Type B pancreatic cell (in vitro differentiated cells): ENCODE measurements around the gene FOXF1. TPM values are rescaled to one million over a fixed set of nuclear protein-coding genes. Genes with fewer than 3 reads are reported as not detected.

Experiments used
- DNase-seq: peaks from one replicate; pipeline ENCODE4 v3.0.0; 2021; ENCODE audit warnings: mixed read lengths; ENCODE audit not compliant: unreplicated experiment; ENCODE audit errors: extremely low spot score
- H3K27ac Mint-ChIP-seq: 2 replicates; pipeline ENCODE4 v1.8.0; 2021; ENCODE audit warnings: mild to moderate bottlenecking, mixed read lengths
- H3K27me3 Mint-ChIP-seq: 2 replicates; pipeline ENCODE4 v1.8.0; 2021; ENCODE audit warnings: mixed read lengths
- H3K36me3 Mint-ChIP-seq: 2 replicates; pipeline ENCODE4 v1.8.0; 2021; ENCODE audit warnings: mixed read lengths
- H3K4me1 Mint-ChIP-seq: one replicate; pipeline ENCODE4 v1.8.0; 2021; ENCODE audit warnings: mixed read lengths; ENCODE audit not compliant: unreplicated experiment
- H3K4me3 Mint-ChIP-seq: 2 replicates; pipeline ENCODE4 v1.8.0; 2021; ENCODE audit warnings: mild to moderate bottlenecking, mixed read lengths
- H3K9me3 Mint-ChIP-seq: 2 replicates; pipeline ENCODE4 v1.8.0; 2021; ENCODE audit warnings: mixed read lengths
- total RNA-seq: library from RNA; stranded (reverse); gene quantifications from 2 replicates; pipeline ENCODE4 v1.2.1, GENCODE V29; 2021; ENCODE audit warnings: low replicate concordance
- TF ChIP-seq, protein P1 (sequence below): fragments of 200-600 bp; sonication (generic); conservative IDR thresholded peaks from 2 replicates; pipeline ENCODE4 v1.5.0; 2021; ENCODE audit warnings: antibody characterized with exemption, mild to moderate bottlenecking

Gene FOXF1
- total RNA-seq, 1 donor from 2014 or later, result 3.4 TPM

DNA sequence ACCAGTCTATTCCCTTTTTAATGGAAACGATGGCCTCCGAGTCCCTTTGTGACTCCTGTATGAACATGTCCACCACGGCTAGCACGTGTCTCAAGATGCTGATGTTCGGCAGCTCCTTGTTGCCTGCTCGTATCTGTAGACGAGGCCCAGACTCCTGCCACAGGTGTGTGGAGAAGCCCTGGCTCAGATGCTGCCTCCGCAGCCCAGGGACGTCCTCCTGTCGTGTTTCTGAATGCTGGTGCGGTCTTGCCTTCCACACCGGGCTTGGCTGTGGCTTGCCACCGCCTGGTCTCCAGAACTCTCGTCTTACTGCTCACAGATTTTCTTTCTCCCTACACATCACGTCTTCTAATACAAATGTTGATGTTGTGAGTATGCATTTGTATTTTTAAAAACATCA, 17.0 kb downstream of the FOXF1 start:
- Mint-ChIP-seq H3K27ac (no peak overlapping the region), H3K4me3 (no peak overlapping the region), H3K4me1 (peaks cover 4% of the 10 kb centered on the region), H3K9me3 (no peaks in the 10 kb centered on the region), H3K36me3 (no peaks in the 10 kb centered on the region), H3K27me3 (peaks cover 42% of the 10 kb centered on the region)
- no peak for DNase-seq
- TF ChIP-seq, protein P1, sequence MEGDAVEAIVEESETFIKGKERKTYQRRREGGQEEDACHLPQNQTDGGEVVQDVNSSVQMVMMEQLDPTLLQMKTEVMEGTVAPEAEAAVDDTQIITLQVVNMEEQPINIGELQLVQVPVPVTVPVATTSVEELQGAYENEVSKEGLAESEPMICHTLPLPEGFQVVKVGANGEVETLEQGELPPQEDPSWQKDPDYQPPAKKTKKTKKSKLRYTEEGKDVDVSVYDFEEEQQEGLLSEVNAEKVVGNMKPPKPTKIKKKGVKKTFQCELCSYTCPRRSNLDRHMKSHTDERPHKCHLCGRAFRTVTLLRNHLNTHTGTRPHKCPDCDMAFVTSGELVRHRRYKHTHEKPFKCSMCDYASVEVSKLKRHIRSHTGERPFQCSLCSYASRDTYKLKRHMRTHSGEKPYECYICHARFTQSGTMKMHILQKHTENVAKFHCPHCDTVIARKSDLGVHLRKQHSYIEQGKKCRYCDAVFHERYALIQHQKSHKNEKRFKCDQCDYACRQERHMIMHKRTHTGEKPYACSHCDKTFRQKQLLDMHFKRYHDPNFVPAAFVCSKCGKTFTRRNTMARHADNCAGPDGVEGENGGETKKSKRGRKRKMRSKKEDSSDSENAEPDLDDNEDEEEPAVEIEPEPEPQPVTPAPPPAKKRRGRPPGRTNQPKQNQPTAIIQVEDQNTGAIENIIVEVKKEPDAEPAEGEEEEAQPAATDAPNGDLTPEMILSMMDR, result no peak

DNA sequence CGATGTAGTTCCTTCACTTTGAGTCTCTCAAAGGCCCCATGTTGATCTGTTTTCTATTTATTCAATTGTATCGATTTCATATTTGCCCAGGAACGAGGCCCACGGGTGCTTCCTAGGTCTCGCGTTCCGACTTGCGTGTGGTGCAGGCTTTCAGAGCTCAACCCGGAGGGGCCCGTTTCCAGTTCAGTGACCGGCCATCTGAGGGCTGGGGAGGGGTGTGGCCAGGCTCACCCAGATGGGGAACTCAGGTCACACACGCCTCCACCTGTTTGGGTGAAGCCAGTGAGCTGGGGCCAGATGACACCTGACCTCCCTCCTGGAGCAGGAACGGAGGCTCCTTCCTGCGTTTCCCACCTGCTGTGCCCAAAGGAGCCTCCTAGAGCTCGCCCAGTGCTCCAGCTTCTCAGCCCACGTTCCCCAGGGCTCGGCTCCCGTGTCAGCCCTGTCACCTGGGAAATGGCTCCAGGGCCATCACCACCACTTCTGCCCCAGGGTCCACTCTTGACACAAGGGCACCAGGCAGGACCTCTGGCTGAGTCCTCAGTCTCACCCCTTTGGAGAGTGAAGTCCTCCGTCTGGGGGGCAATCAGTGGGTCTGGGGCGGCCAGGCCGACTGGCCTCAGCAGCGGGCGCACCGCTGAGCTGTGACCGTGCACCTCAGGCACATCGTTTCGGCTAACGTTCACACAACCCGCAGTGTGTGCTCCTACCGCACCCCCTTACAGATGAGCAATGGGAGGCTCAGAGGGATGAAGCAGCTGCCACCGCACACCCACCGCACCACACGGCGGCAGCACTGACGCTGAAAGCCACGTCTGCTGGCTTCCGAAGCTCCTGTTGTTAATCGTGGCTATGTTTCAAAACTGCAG, 18.0 kb downstream of the FOXF1 start:
- peaks cover 4% of the 10 kb centered on the region for H3K4me1 Mint-ChIP-seq
- H3K27ac Mint-ChIP-seq, result no peak overlapping the region
- H3K27me3 Mint-ChIP-seq, result peaks cover 39% of the 10 kb centered on the region
- H3K9me3 Mint-ChIP-seq, result no peaks in the 10 kb centered on the region
- TF ChIP-seq, protein P1, result peak; percentile 27
- no peak for DNase-seq
- no peaks in the 10 kb centered on the region for H3K36me3 Mint-ChIP-seq
- no peak overlapping the region for H3K4me3 Mint-ChIP-seq

DNA sequence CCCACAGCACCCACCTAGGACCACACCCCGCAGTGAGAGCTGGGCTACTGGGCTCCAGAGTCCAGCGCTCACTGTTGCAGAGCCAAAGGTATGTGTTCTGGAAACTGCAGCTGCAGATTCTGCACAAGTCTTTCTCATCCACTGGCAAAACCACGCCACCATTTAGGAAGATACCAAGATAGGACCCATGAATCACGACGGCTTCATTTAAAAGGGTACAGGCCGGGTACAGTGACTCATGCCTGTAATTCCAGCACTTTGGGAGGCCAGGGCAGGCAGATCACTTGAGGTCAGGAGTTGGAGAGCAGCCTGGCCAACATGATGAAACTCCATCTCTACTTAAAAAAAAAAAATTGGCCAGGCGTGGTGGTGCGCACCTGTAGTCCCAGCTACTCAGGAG, 18.8 kb downstream of the FOXF1 start:
- H3K4me3 Mint-ChIP-seq, result no peak overlapping the region
- H3K9me3 Mint-ChIP-seq, result no peaks in the 10 kb centered on the region
- H3K4me1 Mint-ChIP-seq, result peaks cover 4% of the 10 kb centered on the region
- no peak for DNase-seq
- no peaks in the 10 kb centered on the region for H3K36me3 Mint-ChIP-seq
- H3K27ac Mint-ChIP-seq, result no peak overlapping the region
- TF ChIP-seq, protein P1, result no peak
- peaks cover 33% of the 10 kb centered on the region for H3K27me3 Mint-ChIP-seq

DNA sequence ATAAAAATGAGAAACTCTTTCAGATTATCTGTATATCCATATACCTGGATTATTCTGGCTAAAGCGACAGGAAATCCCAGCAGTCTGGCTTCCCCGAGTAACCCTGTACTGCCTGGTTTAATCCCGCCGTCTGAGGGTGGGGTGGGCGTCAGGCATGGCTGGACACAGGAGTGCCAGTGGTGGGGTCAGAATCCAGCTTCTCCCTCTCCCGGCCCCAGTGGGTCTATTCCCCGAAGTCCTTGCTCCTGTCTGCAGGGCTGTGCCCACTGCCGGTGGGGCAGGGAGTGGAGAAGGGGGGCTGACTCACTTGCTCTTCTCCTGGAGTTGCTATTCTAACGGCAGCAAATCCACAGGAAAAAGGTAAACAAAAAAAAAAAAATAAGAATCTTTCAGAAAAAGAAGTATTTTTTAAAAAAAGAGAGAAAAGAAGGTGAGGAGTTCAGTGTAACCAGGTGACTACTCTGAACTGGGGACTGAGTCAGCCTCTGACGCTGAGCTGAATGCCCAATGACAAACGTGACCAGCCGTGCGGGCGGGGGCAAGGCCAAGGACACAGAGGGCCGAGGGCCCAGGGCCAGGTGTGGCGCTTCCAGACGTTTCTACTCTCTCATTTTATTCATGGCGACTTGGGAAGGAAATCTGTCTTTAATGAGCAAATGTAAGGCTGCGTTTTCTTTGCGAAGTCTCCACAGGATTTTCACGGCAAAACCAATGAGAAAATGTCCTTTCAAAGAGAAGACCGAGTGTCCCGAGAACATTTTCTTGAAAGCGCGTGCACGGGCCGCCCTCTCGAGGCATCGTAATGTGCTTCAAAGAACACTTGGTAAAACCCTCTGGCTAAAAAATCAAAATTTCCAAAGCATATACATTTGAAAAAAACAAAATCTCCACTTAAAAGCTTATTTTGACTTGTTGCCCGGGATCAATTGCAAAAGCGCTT, 20.2 kb downstream of the FOXF1 start:
- DNase-seq, result no peak
- no peak overlapping the region for H3K27ac Mint-ChIP-seq
- peaks cover 4% of the 10 kb centered on the region for H3K4me1 Mint-ChIP-seq
- TF ChIP-seq, protein P1, result no peak
- H3K36me3 Mint-ChIP-seq, result no peaks in the 10 kb centered on the region
- H3K4me3 Mint-ChIP-seq, result no peak overlapping the region
- peaks cover 21% of the 10 kb centered on the region for H3K27me3 Mint-ChIP-seq
- H3K9me3 Mint-ChIP-seq, result no peaks in the 10 kb centered on the region

DNA sequence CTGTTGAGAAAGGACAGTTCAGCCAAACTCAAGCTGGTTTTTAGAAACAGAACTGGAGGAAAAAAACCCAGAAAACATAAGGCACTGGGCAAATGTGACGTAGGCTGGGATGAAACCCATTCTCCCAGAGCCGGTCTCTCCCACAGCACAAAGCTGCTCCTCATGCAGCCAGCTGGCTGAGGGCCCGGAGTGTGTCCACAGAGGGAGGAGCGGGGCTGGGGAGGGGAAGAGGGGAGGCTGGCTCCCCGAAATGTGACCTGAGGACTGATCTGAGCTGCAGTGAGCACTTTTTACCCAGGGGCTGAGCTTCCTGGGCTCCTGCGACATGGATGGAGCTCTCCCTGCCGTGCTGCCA, 20.8 kb downstream of the FOXF1 start:
- TF ChIP-seq, protein P1, result no peak
- Mint-ChIP-seq H3K27me3 (peaks cover 17% of the 10 kb centered on the region), H3K27ac (no peak overlapping the region), H3K9me3 (no peaks in the 10 kb centered on the region), H3K4me1 (peaks cover 4% of the 10 kb centered on the region), H3K4me3 (no peak overlapping the region), H3K36me3 (no peaks in the 10 kb centered on the region)
- DNase-seq, result no peak
